GM23338 (cell line): ENCODE measurements around the gene ARHGEF1.

Experiments used
- CTCF ChIP-seq, 2 experiments: fragments of 200-600 bp in 1 of 2; sonication (generic) in 1 of 2; conservative IDR thresholded peaks; 2 replicates each; pipeline versions ENCODE4 v1.5.1 to v1.6.1; 2016 to 2017; ENCODE audit warnings: antibody characterized with exemption in 2 of 2, low read depth in 2 of 2, mild to moderate bottlenecking in 2 of 2, moderate library complexity in 1 of 2
- ETS1 ChIP-seq: IDR thresholded peaks from 2 replicates; pipeline ENCODE4 v1.6.1; 2016; ENCODE audit warnings: antibody characterized with exemption
- EZH2 ChIP-seq: fragments of 200-600 bp; sonication (generic); IDR thresholded peaks from one replicate; pipeline ENCODE4 v1.8.0; 2017; ENCODE audit warnings: antibody characterized with exemption, mild to moderate bottlenecking, low read depth; ENCODE audit not compliant: unreplicated experiment
- EZH2phosphoT487 ChIP-seq: fragments of 200-600 bp; sonication (generic); IDR thresholded peaks from one replicate; pipeline ENCODE4 v1.8.1; 2018; ENCODE audit warnings: antibody characterized with exemption; ENCODE audit not compliant: unreplicated experiment
- JUNB ChIP-seq: IDR thresholded peaks from one replicate; pipeline ENCODE4 v1.6.1; 2016; ENCODE audit warnings: antibody characterized with exemption; ENCODE audit not compliant: unreplicated experiment
- POLR2AphosphoS5 ChIP-seq: IDR thresholded peaks from 2 replicates; pipeline ENCODE4 v1.6.1; 2016; ENCODE audit warnings: antibody characterized with exemption, low read depth
- TF ChIP-seq, protein P1 (sequence below): IDR thresholded peaks from one replicate; pipeline ENCODE4 v1.6.1; 2018; ENCODE audit warnings: antibody characterized with exemption; ENCODE audit not compliant: unreplicated experiment

GRCh38 chr19:41939861-41940730 is 57.1 kb downstream of the ARHGEF1 start:
- TF ChIP-seq CTCF (conservative IDR thresholded peaks at IDR 0.05; ENCODE audit: low read depth in 2 of 2) (no peak), POLR2AphosphoS5 (no peak), JUNB (no peak), ETS1 (0 out of 2 replicates have a peak, but pooled peaks have one; percentile 13), EZH2phosphoT487 (no peak), EZH2 (peak; percentile 55)
- TF ChIP-seq, protein P1, sequence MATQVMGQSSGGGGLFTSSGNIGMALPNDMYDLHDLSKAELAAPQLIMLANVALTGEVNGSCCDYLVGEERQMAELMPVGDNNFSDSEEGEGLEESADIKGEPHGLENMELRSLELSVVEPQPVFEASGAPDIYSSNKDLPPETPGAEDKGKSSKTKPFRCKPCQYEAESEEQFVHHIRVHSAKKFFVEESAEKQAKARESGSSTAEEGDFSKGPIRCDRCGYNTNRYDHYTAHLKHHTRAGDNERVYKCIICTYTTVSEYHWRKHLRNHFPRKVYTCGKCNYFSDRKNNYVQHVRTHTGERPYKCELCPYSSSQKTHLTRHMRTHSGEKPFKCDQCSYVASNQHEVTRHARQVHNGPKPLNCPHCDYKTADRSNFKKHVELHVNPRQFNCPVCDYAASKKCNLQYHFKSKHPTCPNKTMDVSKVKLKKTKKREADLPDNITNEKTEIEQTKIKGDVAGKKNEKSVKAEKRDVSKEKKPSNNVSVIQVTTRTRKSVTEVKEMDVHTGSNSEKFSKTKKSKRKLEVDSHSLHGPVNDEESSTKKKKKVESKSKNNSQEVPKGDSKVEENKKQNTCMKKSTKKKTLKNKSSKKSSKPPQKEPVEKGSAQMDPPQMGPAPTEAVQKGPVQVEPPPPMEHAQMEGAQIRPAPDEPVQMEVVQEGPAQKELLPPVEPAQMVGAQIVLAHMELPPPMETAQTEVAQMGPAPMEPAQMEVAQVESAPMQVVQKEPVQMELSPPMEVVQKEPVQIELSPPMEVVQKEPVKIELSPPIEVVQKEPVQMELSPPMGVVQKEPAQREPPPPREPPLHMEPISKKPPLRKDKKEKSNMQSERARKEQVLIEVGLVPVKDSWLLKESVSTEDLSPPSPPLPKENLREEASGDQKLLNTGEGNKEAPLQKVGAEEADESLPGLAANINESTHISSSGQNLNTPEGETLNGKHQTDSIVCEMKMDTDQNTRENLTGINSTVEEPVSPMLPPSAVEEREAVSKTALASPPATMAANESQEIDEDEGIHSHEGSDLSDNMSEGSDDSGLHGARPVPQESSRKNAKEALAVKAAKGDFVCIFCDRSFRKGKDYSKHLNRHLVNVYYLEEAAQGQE = no peak
